Lower leg skin (tissue), 3 donors: ENCODE results near the gene RNF14.

Experiments
- POLR2A ChIP-seq, 2 donors: fragments of 450-650 bp; IDR thresholded peaks; one replicate each; pipeline ENCODE4 v1.6.1; 2016 to 2017; ENCODE audit warnings: antibody characterized with exemption in 2 of 2, mild to moderate bottlenecking in 1 of 2, moderate library complexity in 1 of 2
- TF ChIP-seq, protein P1 (sequence below), 3 donors: fragments of 450-650 bp; IDR thresholded peaks; one replicate each; pipeline ENCODE4 v1.5.1; 2016; ENCODE audit warnings: antibody characterized with exemption in 3 of 3, mild to moderate bottlenecking in 3 of 3, moderate library complexity in 2 of 3

DNA sequence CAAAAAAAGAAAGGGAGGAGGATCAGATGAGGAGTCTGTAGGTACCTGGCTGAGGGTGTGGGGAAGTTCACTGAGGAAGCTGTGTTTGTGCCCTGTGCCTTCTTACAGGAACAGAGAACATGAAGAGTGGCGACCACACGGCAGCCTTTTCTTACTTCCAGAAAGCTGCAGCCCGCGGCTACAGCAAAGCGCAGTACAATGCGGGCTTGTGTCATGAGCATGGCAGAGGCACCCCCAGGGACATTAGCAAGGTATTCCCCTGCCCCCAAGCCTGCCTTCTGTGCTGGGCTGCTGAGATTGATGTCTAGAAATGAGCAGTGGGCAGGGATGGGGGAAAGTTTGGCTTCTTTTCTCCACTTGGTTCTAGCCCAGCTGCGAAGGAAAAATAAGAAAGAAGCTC is 35.8 kb upstream of the RNF14 start:
- TF ChIP-seq POLR2A (IDR thresholded peaks at IDR 0.05): no peak
- TF ChIP-seq, protein P1, sequence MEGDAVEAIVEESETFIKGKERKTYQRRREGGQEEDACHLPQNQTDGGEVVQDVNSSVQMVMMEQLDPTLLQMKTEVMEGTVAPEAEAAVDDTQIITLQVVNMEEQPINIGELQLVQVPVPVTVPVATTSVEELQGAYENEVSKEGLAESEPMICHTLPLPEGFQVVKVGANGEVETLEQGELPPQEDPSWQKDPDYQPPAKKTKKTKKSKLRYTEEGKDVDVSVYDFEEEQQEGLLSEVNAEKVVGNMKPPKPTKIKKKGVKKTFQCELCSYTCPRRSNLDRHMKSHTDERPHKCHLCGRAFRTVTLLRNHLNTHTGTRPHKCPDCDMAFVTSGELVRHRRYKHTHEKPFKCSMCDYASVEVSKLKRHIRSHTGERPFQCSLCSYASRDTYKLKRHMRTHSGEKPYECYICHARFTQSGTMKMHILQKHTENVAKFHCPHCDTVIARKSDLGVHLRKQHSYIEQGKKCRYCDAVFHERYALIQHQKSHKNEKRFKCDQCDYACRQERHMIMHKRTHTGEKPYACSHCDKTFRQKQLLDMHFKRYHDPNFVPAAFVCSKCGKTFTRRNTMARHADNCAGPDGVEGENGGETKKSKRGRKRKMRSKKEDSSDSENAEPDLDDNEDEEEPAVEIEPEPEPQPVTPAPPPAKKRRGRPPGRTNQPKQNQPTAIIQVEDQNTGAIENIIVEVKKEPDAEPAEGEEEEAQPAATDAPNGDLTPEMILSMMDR (IDR thresholded peaks at IDR 0.05): no peak
